IMR-90 (cell line): ENCODE results near the gene TMEM131L. TPM values are rescaled to one million over a fixed set of nuclear protein-coding genes. Genes with fewer than 3 reads are reported as not detected.
"Not testable (repeated sequence)": the region's sequence is repeated elsewhere in the genome, so short reads cannot be mapped to it uniquely, and the experiment has no call there.

Experiments
- ATAC-seq: fragments of 200-7000 bp; cut with Tn5 transposase; 2 replicates; pipeline ENCODE4 v1.9.1; 2020; ENCODE audit warnings: low read depth, mild to moderate bottlenecking, moderate library complexity
- BruUV-seq: library from RNA; stranded (reverse); fragments of 400-500 nt; replicated peaks from 2 replicates; lab custom pipeline; 2021; lab: Mats Ljungman, UMichigan
- CTCF ChIA-PET: fragments of 300-600 bp; formaldehyde crosslinking; extraction: SDS; loops from one replicate; lab custom pipeline; 2021; ENCODE audit warnings: antibody characterized with exemption; lab: Yijun Ruan, JAX
- POLR2A ChIA-PET: fragments of 300-600 bp; sonication (Branson Sonifier 250); formaldehyde crosslinking; loops from one replicate; lab custom pipeline; 2022; ENCODE audit warnings: antibody characterized with exemption; ENCODE audit not compliant: unreplicated experiment; lab: Charles Lee
- DNase-seq: peaks from one replicate; pipeline ENCODE4 v3.0.0; 2013
- H2AFZ ChIP-seq: replicated peaks from 2 replicates; pipeline ENCODE3; 2013; ENCODE audit warnings: low read length, mild to moderate bottlenecking; ENCODE audit not compliant: poor library complexity
- H2AK5ac ChIP-seq: 2 replicates; pipeline ENCODE4 v1.6.1; 2013; ENCODE audit warnings: low read depth, low read length, inconsistent platforms
- H2AK9ac ChIP-seq: replicated peaks from 2 replicates; pipeline ENCODE3; 2013; ENCODE audit warnings: mild to moderate bottlenecking, low read depth, low read length, moderate library complexity; ENCODE audit not compliant: poor library complexity
- H2BK120ac ChIP-seq: 2 replicates; pipeline ENCODE4 v1.6.1; 2013; ENCODE audit warnings: low read depth, low read length, inconsistent platforms
- H2BK15ac ChIP-seq: 3 replicates; pipeline ENCODE4 v1.6.1; 2013; ENCODE audit warnings: low read depth, low read length, inconsistent platforms
- H2BK20ac ChIP-seq: 2 replicates; pipeline ENCODE4 v1.6.1; 2013; ENCODE audit warnings: low read depth, mild to moderate bottlenecking, inconsistent platforms, low read length, moderate library complexity
- H2BK5ac ChIP-seq: 2 replicates; pipeline ENCODE4 v1.6.1; 2013; ENCODE audit warnings: mild to moderate bottlenecking, low read depth, low read length, inconsistent platforms; ENCODE audit not compliant: poor library complexity, severe bottlenecking
- H3K14ac ChIP-seq: replicated peaks from 2 replicates; pipeline ENCODE4 v1.6.1; 2013; ENCODE audit warnings: low read depth, low read length, inconsistent platforms
- H3K18ac ChIP-seq: 2 replicates; pipeline ENCODE4 v1.6.1; 2013; ENCODE audit warnings: low read depth, low read length, control low read depth
- H3K23ac ChIP-seq: 2 replicates; pipeline ENCODE4 v1.6.1; 2013; ENCODE audit warnings: low read depth, low read length, inconsistent platforms
- H3K27ac ChIP-seq: 2 replicates; pipeline ENCODE4 v1.5.1; 2013; ENCODE audit warnings: mild to moderate bottlenecking, control low read depth, low read length; ENCODE audit not compliant: insufficient read depth
- H3K27me3 ChIP-seq: 2 replicates; pipeline ENCODE4 v1.6.1; 2013; ENCODE audit warnings: low read length; ENCODE audit not compliant: control insufficient read depth, insufficient read depth
- H3K36me3 ChIP-seq: 2 replicates; pipeline ENCODE4 v1.6.1; 2013; ENCODE audit warnings: low read length, mixed read lengths; ENCODE audit not compliant: control insufficient read depth, insufficient read depth
- H3K4ac ChIP-seq: 2 replicates; pipeline ENCODE4 v1.6.1; 2013; ENCODE audit warnings: low read depth, low read length, inconsistent platforms
- H3K4me1 ChIP-seq: 2 replicates; pipeline ENCODE4 v1.6.1; 2013; ENCODE audit warnings: low read length, mixed read lengths; ENCODE audit not compliant: control insufficient read depth, insufficient read depth
- H3K4me2 ChIP-seq: 2 replicates; pipeline ENCODE4 v1.6.1; 2013; ENCODE audit warnings: low read depth, mild to moderate bottlenecking, control low read depth, low read length, moderate library complexity
- H3K4me3 ChIP-seq: 2 replicates; pipeline ENCODE4 v1.5.1; 2013; ENCODE audit warnings: low read depth, mild to moderate bottlenecking, control low read depth, low read length, moderate library complexity; ENCODE audit not compliant: insufficient read depth
- H3K56ac ChIP-seq: 2 replicates; pipeline ENCODE4 v1.6.1; 2013; ENCODE audit warnings: low read length, inconsistent platforms; ENCODE audit not compliant: insufficient read depth; ENCODE audit errors: extremely low read depth
- H3K79me1 ChIP-seq, 2 experiments: 2 replicates each; pipeline ENCODE4 v1.6.1; 2013; ENCODE audit warnings: low read length in 2 of 2, inconsistent platforms in 1 of 2, low read depth in 1 of 2
- H3K9ac ChIP-seq: 2 replicates; pipeline ENCODE4 v1.6.1; 2013; ENCODE audit warnings: low read depth, low read length, control low read depth
- H3K9me1 ChIP-seq: 2 replicates; pipeline ENCODE4 v1.6.1; 2013; ENCODE audit warnings: low read length, inconsistent platforms; ENCODE audit not compliant: insufficient read depth
- H3K9me3 ChIP-seq: 2 replicates; pipeline ENCODE4 v1.6.1; 2013; ENCODE audit warnings: low read length; ENCODE audit not compliant: control insufficient read depth, insufficient read depth
- H4K20me1 ChIP-seq: 2 replicates; pipeline ENCODE4 v1.6.1; 2013; ENCODE audit warnings: low read length, inconsistent platforms; ENCODE audit not compliant: insufficient read depth
- H4K5ac ChIP-seq: 2 replicates; pipeline ENCODE4 v1.6.1; 2013; ENCODE audit warnings: mild to moderate bottlenecking, low read depth, low read length, control low read depth
- H4K8ac ChIP-seq, 2 experiments: 2 replicates each; pipeline ENCODE4 v1.6.1; 2013; ENCODE audit warnings: low read depth in 2 of 2, low read length in 2 of 2, control low read depth in 1 of 2, inconsistent platforms in 1 of 2
- H4K91ac ChIP-seq: 2 replicates; pipeline ENCODE4 v1.6.1; 2013; ENCODE audit warnings: low read depth, low read length, inconsistent platforms; ENCODE audit not compliant: insufficient read depth
- WGBS, 2 experiments: methylation state at CpG; one replicate each; pipeline versions ENCODE4 v1.1.5 to v1.1.7; 2013; ENCODE audit warnings: missing lambda C conversion rate in 2 of 2; ENCODE audit not compliant: insufficient read length in 1 of 2; ENCODE audit errors: extremely low coverage in 2 of 2; 5-methylcytosine and 5-hydroxymethylcytosine counted together
- dilution Hi-C: fragments of 300-500 bp; cut with HindIII; formaldehyde crosslinking; loops from one replicate; pipeline ENCODE4 v1.14.3; 2018; ENCODE audit warnings: low sequenced_read_pairs; ENCODE audit not compliant: unreplicated experiment
- in situ Hi-C: fragments of 300-500 bp; cut with MboI; formaldehyde crosslinking; loops from 3 replicates; pipeline ENCODE4 v1.14.3; 2019; ENCODE audit warnings: low sequenced_read_pairs, inconsistent platforms, mixed read lengths
- intact Hi-C: fragments of 100-400 bp; cut with micrococcal nuclease; formaldehyde crosslinking; loops from 2 replicates; pipeline ENCODE4 v1.10.0; 2022
- polyA plus RNA-seq, 3 experiments: library from polyadenylated mRNA; depleted of rRNA; stranded (reverse); fragments of >200 nt; gene quantifications; 2 replicates each; pipeline ENCODE4 v1.2.3, GENCODE V29; 2012; ENCODE audit warnings: low replicate concordance in 1 of 3
- total RNA-seq: library from RNA; depleted of rRNA; stranded (reverse); fragments of >200 nt; gene quantifications from 2 replicates; pipeline ENCODE4 v1.2.3, GENCODE V29; 2012

Gene TMEM131L
- total and polyA plus RNA-seq, 2 of the 4 experiments (the other 2 are of a cell fraction): 8.4 to 23.8 TPM

- H3K9me3 ChIP-seq, H2AK9ac ChIP-seq, H4K8ac ChIP-seq, H2BK20ac ChIP-seq, CTCF ChIA-PET, H3K4me1 ChIP-seq, H2AFZ ChIP-seq, POLR2A ChIA-PET, H3K4ac ChIP-seq, H3K56ac ChIP-seq, H2AK5ac ChIP-seq, H3K14ac ChIP-seq, H2BK15ac ChIP-seq, H3K79me1 ChIP-seq, H4K20me1 ChIP-seq, intact Hi-C loops, in situ Hi-C loops, H4K5ac ChIP-seq, H3K23ac ChIP-seq, ATAC-seq, H2BK5ac ChIP-seq, H3K4me2 ChIP-seq, H2BK120ac ChIP-seq, H3K9me1 ChIP-seq, dilution Hi-C loops, H3K36me3 ChIP-seq, DNase-seq, H3K9ac ChIP-seq, H3K18ac ChIP-seq, BruUV-seq, H3K27me3 ChIP-seq, H4K91ac ChIP-seq, H3K4me3 ChIP-seq, H3K27ac ChIP-seq: not testable (repeated sequence)
- WGBS, 2 experiments: 100% methylated on average over 6 of the region's 13 CpGs; no CpG with 5 or more reads in 1 of the 2 experiments
Measured at GRCh38 chr4:153451145-153451544, 15.0 kb upstream of the TMEM131L start.
